ENCODE data around the gene SLCO4A1.

Gene SLCO4A1

DNA sequence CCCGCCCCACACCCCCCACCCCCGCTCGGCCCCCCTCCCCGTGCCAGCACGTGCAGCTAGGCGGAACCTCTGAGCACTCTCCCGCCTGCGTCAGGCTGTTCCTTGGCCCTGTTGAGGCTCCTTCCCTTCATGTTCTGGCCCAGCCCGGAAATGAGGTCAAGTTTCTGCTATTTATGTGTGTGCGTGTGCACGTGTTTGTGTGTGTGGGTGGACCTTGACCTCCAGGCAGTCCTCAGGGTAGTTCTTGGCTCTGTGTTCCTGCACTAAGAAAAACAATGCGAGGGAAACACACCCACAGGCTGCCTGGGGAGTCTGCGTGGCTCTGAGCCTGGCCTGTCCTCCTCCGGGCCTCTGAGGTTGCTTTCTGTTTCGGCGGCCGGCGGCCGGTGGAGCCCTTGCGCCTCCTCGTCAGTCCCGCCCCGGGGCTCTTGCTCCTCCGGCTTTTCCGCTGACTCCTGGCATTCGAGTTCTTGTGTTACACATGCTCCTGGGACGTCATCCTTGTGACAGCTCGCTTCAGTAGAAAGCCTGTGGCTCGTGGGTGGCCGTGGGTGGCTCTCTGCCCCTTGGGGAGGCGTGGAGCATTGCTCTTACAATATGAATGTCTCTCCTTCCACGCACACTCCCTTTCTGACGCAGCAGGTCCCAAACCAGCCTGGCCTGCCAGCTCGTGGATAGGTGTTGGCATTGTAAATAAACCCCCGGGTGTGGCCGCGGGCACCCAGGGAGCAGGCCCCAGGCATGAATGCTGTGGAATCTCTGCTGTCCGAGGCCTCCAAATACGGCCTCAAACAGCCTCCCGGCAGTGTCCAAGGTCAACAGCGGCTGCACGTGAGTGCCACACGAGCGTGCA lies 10.0 kb downstream of the SLCO4A1 start:
- DNase-seq (ENCODE audit: low read depth) = peak; percentile 40

DNA sequence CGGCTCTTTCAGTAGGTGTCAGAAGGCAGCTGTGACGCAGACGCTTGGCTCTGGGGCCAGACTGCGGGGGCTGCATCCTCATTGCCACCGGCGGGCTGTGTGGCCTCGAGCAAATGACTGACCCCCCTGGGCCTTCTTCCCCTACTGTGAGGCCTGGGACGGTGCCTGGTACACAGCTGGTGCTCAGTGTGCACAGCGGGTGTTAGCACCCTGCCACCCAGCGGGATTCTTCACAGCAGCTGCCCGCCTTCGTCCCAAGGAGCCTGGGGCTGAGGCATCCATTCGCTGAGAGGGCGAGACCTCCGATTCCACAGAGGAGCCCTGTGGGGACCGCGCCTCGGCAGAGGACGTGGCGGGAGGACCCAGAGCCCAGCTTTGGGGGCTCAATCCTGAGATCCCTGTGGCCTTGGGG lies 10.6 kb downstream of the SLCO4A1 start:
- DNase-seq (ENCODE audit: low read depth) = no peak

DNA sequence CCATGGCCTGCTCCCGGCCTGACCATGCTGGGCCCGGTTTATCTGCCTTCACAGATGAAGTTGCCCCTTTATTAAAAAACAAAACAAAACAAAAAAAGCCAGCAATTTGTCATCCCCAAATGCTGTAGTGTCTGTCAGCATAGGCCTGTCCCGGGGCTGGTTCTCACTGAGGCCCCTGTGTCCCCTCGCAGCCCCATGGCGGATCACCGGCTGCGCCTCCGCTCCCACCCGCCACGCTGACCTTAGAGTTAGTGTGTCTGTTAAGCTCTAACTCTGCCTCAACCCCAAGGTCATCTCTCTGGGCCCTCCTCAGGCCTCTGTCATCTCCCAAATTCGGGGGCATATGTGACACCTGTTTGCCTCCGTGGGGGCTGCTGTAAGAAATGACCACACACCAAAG lies 11.1 kb downstream of the SLCO4A1 start:
- DNase-seq (ENCODE audit: low read depth) = no peak

DNA sequence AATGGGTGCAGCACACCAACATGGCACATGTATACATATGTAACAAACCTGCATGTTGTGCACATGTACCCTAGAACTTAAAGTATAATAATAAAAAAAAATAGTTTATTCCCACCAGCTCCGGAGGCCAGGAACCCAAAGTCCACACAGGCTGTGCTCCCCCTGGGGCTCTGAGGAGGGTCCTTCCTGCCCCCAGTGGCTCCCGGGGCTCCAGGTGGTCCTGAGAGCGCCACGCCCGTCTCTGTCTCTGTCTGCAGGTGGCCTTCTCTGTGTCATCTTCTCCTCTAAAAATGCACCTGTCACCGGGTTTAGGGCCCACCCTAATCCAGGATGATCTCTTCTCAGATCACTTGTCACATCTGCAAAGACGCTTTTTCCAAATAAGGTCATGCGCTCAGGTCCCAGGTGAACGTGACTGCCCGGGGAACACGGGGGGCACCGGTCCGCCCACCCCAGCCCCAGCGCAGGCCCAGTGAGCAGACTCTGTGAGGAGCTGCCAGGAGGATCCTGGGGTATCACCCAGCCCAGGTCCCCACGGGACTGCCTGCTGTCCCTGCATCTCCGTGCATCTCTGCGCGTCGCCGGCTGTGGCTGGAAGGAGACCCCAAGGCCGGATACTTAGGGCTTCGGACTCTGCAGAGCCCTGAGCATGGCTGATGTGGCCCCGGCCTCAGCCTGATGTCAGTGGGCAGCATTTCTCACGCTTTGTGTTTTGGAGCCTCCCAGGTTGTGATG lies 11.8 kb downstream of the SLCO4A1 start:
- no peak for DNase-seq (ENCODE audit: low read depth)

DNA sequence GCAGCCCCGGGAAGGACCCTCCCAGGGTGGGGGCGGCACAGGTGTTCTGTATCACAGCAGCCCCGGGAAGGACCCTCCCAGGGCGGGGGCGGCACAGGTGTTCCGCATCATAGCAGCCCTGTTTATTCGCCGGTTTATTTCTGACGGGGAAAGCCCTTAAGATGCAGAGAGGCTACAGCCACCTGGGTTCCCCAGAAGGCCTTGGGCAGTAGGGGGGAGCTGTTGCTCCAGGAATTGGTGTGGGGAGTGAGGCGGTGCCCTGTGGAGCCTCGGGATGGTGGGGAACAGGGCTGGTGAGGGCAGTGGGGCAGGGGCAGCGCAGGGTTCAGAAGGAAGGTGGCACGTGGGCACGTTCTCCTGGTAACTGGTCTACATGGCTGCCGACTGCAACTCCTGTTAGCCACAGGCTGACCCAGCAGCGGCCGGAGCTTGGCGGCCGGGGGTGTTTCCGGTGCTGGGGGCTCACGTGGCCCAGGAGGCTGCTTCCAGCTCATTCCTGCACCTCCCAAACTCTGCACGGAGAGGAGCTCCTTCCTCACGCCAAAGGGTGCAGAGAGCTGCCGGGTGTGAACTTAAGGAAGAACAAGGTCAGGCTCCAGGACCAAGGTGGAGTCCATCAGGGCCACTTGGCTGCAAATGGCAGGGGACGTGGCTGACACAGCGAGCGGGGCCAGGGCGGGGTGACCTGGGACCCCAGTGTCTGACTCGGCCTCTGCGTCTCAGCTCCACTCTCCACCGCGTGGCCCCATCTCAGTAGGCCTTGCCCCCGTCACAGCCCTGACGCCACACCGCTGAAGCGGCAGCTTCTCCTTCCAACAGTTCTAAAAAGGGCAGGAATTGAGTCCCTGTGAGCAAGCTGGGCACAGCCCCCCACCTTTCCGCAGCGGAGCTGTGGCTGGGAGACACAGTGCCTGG lies 13.2 kb downstream of the SLCO4A1 start:
- no peak for DNase-seq (ENCODE audit: low read depth)

DNA sequence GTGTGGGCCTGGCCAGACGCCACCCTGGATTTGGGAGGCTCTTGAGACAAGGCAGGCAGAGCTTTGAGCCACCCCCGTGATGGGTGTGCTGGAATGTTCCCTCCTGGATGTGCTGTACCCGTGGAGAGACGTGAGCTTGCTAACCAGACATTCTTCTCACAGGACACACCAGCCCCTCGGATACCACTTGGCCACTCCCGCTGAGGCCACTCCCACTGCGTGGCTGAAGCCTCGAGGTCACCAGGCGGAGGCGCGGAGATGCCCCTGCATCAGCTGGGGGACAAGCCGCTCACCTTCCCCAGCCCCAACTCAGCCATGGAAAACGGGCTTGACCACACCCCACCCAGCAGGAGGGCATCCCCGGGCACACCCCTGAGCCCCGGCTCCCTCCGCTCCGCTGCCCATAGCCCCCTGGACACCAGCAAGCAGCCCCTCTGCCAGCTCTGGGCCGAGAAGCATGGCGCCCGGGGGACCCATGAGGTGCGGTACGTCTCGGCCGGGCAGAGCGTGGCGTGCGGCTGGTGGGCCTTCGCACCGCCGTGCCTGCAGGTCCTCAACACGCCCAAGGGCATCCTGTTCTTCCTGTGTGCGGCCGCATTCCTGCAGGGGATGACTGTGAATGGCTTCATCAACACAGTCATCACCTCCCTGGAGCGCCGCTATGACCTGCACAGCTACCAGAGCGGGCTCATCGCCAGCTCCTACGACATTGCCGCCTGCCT lies 14.1 kb downstream of the SLCO4A1 start:
- no peak for DNase-seq (ENCODE audit: low read depth)

DNA sequence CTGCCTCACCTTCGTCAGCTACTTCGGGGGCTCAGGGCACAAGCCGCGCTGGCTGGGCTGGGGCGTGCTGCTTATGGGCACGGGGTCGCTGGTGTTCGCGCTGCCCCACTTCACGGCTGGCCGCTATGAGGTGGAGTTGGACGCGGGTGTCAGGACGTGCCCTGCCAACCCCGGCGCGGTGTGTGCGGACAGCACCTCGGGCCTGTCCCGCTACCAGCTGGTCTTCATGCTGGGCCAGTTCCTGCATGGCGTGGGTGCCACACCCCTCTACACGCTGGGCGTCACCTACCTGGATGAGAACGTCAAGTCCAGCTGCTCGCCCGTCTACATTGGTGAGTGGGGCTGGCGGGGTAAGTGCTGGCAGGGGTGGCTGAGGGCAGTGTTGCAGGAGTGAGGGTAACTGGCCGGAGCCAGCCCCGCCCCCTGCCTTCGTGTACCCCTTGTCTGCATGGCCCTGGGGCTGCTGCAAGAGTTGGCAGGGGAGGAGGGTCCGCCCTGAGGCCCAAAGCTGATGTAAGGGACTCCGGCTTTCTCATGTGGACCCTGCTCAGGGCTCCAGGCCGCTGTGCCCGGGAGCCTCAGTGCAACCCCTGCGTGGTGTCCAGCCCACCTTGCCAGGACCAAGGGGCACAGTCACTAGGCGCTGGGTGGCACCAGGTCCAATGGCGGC lies 14.8 kb downstream of the SLCO4A1 start:
- no peak for DNase-seq (ENCODE audit: low read depth)

DNA sequence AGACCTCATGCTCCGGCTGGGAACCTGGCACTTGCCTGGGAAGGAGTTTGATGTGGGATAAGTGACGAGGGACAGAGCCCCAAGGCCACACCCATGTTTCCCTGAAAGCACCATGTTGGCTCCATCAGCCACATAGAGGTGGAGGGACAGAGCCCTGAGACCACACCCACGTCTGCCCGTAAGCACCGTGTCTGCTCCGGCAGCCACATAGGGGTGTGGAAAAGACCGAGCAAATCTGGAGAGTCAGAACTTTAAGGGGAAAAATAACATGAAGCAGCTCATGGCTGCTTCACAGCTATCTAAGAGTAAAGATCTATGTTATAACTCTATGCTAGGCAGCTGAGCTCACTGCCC lies 15.3 kb downstream of the SLCO4A1 start:
- no peak for DNase-seq (ENCODE audit: low read depth)

DNA sequence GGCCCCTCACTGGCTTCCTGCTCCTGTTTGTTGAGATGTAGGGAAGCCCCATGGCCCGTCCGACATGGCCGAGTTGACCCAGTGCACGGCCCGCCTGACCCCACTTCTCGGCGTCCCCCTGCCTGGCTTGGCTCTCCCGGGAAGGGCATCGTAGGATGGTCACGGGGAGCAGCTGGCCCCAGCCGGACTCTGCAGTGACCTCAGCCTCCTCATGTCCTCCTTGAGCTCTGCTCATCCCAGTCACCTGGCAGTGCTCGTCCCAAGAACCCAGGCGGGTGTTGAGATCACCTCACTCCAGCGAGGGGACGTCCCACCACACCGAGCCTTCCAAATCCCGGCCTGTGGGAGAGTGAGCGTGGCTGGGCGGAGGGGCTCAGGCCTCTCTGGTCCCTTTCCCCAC lies 15.7 kb downstream of the SLCO4A1 start:
- DNase-seq (ENCODE audit: low read depth) = no peak

DNA sequence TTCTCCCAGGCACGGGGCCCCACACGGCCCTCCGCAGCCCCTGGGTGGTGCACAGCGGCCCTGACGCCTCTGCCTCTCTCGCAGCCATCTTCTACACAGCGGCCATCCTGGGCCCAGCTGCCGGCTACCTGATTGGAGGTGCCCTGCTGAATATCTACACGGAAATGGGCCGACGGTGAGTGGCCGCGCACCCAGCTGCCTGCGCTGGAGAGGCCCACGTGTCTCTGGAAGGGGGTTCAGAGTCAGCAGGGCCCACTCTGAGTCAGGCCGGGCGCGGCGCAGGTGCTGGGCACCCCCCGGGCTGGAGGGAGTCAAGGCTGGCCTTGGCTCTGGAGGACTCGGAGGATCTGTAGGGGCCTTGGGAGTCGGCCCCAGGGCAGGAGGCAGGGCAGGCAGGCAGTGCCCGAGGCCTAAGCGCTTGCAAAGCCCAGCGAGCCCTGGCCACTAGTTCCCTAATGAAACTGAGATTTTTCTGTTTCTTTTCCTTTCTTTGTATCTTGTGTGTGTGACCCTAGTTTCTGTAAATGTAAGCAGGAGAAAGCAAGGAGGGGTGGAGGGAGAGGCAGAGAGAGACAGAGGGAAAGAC lies 16.4 kb downstream of the SLCO4A1 start:
- DNase-seq (ENCODE audit: low read depth) = no peak

DNA sequence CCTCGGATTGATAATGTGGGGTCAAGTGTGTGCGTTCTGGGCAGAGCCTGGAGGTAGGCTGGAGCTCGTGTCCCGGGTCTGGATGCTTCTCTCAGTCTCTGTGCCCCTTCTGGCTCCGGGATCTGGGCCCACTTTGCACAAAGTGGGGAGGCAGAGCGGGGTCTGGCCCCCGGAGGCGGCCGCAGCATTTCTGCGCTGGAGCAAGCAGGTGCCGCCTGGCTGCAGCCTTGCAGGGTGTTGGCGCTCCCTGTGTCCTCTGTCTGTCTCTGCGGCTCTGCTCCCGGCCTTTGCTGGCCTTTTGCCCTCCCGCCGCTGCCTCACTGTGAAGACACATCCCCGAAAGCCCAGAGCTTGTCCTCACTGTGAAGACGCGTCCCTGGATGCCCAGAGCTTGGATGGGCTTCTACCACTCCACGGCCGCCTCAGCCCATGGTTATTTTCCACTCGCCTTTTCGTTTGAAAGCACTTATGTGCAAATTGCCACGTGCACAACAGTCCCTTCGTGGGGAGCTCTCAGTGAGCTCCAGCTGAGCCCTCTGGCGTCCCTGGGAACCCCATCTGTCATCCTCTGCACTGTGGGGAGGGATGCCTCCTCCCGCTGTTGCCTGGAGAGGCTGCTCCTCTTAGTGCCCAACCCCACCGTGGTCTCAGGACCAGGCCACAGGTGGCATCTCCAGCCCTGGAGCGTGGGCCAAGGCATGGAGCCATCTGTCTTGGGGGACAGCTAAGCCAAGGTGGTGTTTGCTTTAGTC lies 17.4 kb downstream of the SLCO4A1 start:
- no peak for DNase-seq (ENCODE audit: low read depth)

DNA sequence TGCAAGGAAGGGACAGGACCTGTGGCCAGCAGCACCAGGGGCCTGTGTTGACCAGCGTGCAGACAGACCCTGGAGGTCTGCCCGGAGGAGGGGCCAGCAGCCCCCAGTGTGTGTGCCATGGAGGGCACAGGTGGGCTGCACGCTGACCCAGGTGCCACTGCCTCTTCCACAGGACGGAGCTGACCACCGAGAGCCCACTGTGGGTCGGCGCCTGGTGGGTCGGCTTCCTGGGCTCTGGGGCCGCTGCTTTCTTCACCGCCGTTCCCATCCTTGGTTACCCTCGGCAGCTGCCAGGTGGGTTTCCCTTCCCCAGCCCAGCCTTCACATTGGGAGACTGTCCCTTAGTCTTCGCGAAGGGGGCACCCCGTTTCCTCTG lies 17.9 kb downstream of the SLCO4A1 start:
- no peak for DNase-seq (ENCODE audit: low read depth)

DNA sequence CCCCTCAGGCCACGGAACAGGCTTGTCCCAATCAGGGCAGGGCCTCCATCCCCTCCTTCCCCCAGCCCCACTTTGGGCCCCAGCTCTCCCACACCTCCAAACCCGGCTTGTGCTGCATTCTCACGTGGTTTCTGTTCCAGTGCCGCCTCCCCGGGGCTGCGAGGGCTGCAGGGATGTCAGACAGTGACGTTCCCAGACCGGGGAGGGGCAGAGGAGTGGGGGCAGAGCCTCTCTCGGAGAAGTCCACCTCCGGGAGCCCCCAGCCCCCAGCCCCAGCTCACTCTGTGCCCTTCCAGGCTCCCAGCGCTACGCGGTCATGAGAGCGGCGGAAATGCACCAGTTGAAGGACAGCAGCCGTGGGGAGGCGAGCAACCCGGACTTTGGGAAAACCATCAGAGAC lies 18.5 kb downstream of the SLCO4A1 start:
- DNase-seq (ENCODE audit: low read depth) = no peak

DNA sequence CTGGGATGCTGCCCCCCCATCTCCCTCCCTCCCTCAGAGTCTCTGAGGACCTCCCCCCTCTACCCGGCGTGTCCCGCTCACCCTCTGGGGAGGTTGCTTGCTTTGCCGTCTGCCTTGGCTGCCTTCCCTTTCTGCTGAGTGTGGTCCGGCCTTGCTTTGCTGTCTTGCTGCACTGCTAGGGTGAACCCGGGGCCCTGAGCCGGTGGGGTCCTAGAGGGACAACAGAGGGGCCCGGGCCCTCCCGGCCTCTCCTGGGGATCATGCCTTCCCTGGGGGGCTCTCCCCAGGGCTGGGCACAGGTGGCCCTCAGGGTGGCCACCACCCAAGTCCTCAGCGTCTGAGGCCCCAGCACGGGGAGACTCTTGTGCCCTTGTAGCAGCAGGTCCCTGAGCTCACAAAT lies 19.3 kb downstream of the SLCO4A1 start:
- no peak for DNase-seq (ENCODE audit: low read depth)

DNA sequence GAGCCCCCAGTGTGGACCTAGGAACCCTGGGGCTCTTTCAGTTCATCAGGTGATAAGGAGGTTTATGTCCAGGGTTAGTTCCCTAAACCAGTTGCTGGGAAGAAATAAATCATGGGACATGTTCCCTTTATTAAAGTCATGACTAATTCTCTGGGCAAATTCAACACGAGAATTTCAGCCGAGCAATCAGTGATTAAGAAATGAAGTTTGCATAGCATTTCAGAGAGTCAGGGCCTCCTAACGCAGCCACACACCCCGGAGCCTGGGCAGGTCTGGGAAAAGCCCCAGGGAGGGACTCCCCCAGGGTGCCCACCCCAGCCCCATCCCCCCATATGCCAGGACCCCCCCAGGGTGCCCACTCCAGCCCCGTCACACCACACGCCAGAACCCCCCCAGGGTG lies 20.1 kb downstream of the SLCO4A1 start:
- no peak for DNase-seq (ENCODE audit: low read depth)

DNA sequence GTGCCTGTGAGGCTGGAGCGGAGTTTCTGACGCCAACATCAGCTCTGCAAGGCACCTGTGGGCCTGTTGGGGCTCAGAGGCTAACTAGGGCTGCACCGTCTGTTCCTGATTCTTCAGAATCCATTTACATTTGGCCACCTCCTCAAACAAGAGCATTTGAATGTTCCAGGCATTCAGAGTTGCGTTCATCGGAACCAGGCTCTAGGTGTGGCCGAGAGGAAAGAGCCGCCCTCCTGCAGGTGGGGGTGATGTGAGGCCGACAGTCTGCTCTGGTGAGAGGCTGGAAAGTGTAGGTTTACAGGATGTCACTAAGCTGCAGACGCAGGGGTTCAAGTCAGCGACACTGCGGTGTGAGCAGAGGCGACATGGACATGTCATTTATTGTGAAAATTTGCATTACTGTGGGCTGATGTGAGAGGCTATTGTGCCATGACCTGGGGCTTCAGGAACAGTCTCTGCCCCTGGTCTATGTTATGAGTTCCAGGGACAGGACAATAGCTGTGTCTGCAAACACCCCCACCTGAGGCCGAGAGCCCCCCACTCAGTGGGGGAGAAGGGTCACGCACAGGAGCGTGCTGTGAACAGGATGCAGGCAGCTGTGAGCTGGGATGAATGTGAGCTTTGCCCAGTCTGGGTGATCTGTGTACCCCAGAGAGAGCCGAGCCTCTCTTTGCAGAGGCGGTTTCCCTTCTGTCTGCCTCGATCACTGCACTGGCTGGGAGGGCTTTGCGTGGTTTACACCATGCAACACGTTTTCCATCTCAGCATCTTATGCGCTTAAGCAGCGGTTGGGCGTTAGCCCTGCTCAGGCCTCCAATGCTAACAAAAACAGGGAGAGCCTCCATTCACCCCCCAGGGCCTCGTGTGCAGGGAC lies 21.1 kb downstream of the SLCO4A1 start:
- no peak for DNase-seq (ENCODE audit: low read depth)

DNA sequence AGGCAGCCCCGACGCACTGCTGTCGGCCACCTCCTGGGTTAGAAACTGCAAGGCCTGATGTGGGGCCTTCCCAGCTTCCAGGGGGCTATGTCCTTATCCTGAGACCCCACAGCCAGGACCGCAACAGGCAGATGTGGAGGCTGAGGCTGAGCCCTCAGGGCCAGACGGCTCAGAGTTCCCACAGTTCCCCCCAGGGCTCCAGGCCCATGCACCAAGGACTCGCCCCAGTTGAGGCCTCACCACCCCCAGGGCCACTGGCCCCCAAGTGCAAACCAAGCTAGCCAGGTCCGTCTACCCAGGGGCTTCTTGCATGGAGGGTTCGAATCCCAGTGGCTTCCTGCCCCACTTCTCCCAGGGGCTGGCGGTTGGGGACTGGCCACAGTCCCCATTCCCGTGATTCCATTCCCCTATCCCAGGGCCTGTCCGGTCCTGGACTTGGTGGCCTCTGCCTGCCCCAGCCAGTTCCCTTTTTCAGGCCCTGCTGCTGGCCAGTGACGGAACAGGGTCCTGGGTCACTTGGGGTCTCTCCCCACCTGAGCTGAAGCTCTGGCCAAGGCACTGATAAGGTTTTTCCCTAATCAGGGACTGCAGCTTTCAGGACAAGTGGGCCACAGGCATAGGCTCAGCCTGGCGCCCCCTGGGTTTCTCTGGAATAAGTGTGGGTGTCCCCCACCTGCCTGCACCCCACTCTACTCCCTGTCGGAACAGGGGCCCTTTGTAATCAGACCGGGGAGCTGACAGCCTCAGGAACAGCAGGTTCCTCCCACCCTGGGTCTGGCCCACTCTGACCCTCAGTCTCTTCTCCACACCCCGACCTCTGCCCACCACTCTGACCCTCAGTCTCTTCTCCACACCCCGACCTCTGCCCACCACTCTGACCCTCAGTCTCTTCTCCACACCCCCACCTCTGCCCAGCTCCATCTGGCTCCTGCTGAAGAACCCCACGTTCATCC lies 22.0 kb downstream of the SLCO4A1 start:
- no peak for DNase-seq (ENCODE audit: low read depth)

DNA sequence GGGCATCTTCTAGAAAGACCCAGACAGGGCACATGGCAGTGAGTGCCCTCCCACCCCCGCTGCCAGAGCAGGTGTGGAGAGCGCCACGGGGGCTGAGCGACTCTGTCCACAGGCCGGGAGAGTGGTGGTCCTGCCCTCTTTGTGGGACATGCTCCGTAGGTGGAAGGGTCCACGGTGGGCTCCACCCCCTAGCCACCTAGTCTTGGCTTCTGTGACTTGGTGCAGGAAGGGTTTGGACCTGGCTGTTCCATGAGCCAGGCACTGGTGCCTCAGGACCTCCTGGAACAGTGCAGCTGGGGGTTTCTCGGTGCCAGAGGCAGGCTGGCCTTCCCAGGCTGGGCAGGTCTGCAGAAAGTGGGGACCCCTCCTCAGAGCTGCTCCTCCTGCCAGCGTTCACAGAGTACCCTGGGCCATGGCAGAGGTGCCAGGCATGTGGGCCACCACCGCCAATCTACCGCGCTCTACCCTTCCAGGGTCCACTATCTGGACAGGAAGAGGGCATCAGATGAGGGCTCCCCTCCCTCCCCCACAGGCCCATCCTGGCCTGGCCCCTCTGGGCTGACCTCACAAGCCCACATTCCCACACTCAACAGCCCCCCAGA lies 23.0 kb downstream of the SLCO4A1 start:
- DNase-seq (ENCODE audit: low read depth) = no peak

All from activated gamma-delta T cell treated with anti-CD3 and anti-CD28 coated beads, Interleukin-2, amount 50 U/mL, for 16 hours (primary cell).